Caco-2 (cell line): Measurements from ENCODE around the gene KRT13. TPM values are rescaled to one million over a fixed set of nuclear protein-coding genes. Genes with fewer than 3 reads are reported as not detected.

ENCODE experiments used
- BruUV-seq: library from RNA; stranded (reverse); fragments of 400-500 nt; replicated peaks from 2 replicates; lab custom pipeline; 2021; lab: Mats Ljungman, UMichigan
- CTCF ChIA-PET: fragments of 300-600 bp; sonication (Branson Sonifier 250); formaldehyde crosslinking; loops from one replicate; lab custom pipeline; 2022; ENCODE audit warnings: antibody characterized with exemption; lab: Charles Lee
- POLR2A ChIA-PET: fragments of 300-600 bp; sonication (Branson Sonifier 250); formaldehyde crosslinking; loops from one replicate; lab custom pipeline; 2022; ENCODE audit warnings: antibody characterized with exemption; lab: Charles Lee
- DNase-seq, 2 experiments: peaks; one replicate each; pipeline versions ENCODE4 v3.0.0 to v3.0.0-alpha.2; 2020 to 2022
- H3K27me3 ChIP-seq: replicated peaks from 2 replicates; pipeline ENCODE4 v1.6.0; 2011; ENCODE audit warnings: low read length; ENCODE audit not compliant: control insufficient read depth, insufficient read depth
- H3K36me3 ChIP-seq: 2 replicates; pipeline ENCODE4 v1.5.1; 2011; ENCODE audit warnings: low read length; ENCODE audit not compliant: control insufficient read depth, insufficient read depth
- H3K4me1 ChIP-seq: fragments of 250-450 bp; sonication (Bioruptor Pico); 2 replicates; pipeline ENCODE4 v1.5.1; 2020; ENCODE audit warnings: mild to moderate bottlenecking
- H3K4me3 ChIP-seq: 2 replicates; pipeline ENCODE4 v1.5.1; 2011; ENCODE audit warnings: low read depth, mild to moderate bottlenecking, control low read depth, low read length
- H3K9me3 ChIP-seq: fragments of 250-450 bp; sonication (Bioruptor Pico); 2 replicates; pipeline ENCODE4 v1.5.1; 2020; ENCODE audit warnings: mild to moderate bottlenecking, moderate library complexity
- H3K27ac Mint-ChIP-seq: one replicate; pipeline ENCODE4 v1.8.0; 2022; ENCODE audit warnings: mixed read lengths; ENCODE audit not compliant: unreplicated experiment
- H3K27me3 Mint-ChIP-seq: one replicate; pipeline ENCODE4 v1.8.0; 2022; ENCODE audit warnings: mixed read lengths; ENCODE audit not compliant: insufficient read depth, unreplicated experiment
- H3K36me3 Mint-ChIP-seq: one replicate; pipeline ENCODE4 v1.8.0; 2022; ENCODE audit warnings: mild to moderate bottlenecking, mixed read lengths; ENCODE audit not compliant: insufficient read depth, unreplicated experiment
- H3K4me1 Mint-ChIP-seq: one replicate; pipeline ENCODE4 v1.8.0; 2022; ENCODE audit warnings: low read depth, mixed read lengths; ENCODE audit not compliant: unreplicated experiment
- H3K4me3 Mint-ChIP-seq: one replicate; pipeline ENCODE4 v1.8.0; 2022; ENCODE audit warnings: mild to moderate bottlenecking, moderate library complexity, mixed read lengths; ENCODE audit not compliant: unreplicated experiment
- H3K9me3 Mint-ChIP-seq: one replicate; pipeline ENCODE4 v1.8.0; 2022; ENCODE audit warnings: mixed read lengths; ENCODE audit not compliant: unreplicated experiment
- CTCF ChIP-seq, 2 experiments: fragments of 200-600 bp in 1 of 2; IDR thresholded peaks; 1 replicate in 1 of 2; 2 replicates in 1 of 2; pipeline versions ENCODE4 v1.5.1 to v1.8.0; 2011 to 2022; ENCODE audit warnings: antibody characterized with exemption in 1 of 2, control low read depth in 1 of 2, inconsistent platforms in 1 of 2, low read depth in 1 of 2, low read length in 1 of 2, mild to moderate bottlenecking in 1 of 2, moderate library complexity in 1 of 2; ENCODE audit not compliant: insufficient read depth in 1 of 2, severe bottlenecking in 1 of 2, unreplicated experiment in 1 of 2
- intact Hi-C: fragments of 100-400 bp; cut with micrococcal nuclease; formaldehyde crosslinking; loops from one replicate; pipeline ENCODE4 v1.10.0; 2022; ENCODE audit not compliant: unreplicated experiment
- total RNA-seq: library from RNA; stranded (reverse); gene quantifications from 2 replicates; pipeline ENCODE4 v1.2.3, GENCODE V29; 2022

The KRT13 gene
- total RNA-seq, 1 experiment from 2014 or later = not detected

- H3K27me3 ChIP-seq = no peaks in the 10 kb centered on the region
- H3K4me1 Mint-ChIP-seq = peaks cover 2% of the 10 kb centered on the region
- POLR2A ChIA-PET = no interaction called here
Observed at GRCh38 chr17:41478237-41478636, 27.2 kb downstream of the KRT13 start.

GRCh38 chr17:41476866-41477815 is 28.3 kb downstream of the KRT13 start:
- POLR2A ChIA-PET = no interaction called here

More at GRCh38 chr17:41478237-41478636, 27.2 kb downstream of the KRT13 start:
- H3K27ac Mint-ChIP-seq = no peak overlapping the region
- H3K9me3 Mint-ChIP-seq = no peaks in the 10 kb centered on the region
- CTCF ChIA-PET = interaction anchor here (0.6 to 1.2 kb wide), 2 partner anchors 170 to 188 kb away, joined by 4 read pairs; no protein-coding TSS in a partner anchor
- no peaks in the 10 kb centered on the region for H3K9me3 ChIP-seq
- no TSS peak for BruUV-seq
- H3K36me3 Mint-ChIP-seq = no peaks in the 10 kb centered on the region
- intact Hi-C loops = no loop called here
- no peak overlapping the region for H3K4me3 ChIP-seq
- TF ChIP-seq CTCF (IDR thresholded peaks at IDR 0.05; ENCODE audit: insufficient read depth in 1 of 2, low read depth in 1 of 2, low read length in 1 of 2, severe bottlenecking in 1 of 2, unreplicated experiment in 1 of 2) = no peak
- no peaks in the 10 kb centered on the region for H3K27me3 Mint-ChIP-seq
- H3K4me3 Mint-ChIP-seq = no peak overlapping the region
- DNase-seq = no peak
- H3K36me3 ChIP-seq = no peaks in the 10 kb centered on the region
- peaks cover 4% of the 10 kb centered on the region for H3K4me1 ChIP-seq

More at GRCh38 chr17:41476866-41477815, 28.3 kb downstream of the KRT13 start:
- Histone ChIP-seq H3K36me3 (no peaks in the 10 kb centered on the region), H3K4me1 (no peaks in the 10 kb centered on the region), H3K4me3 (no peak overlapping the region), H3K9me3 (no peaks in the 10 kb centered on the region), H3K27me3 (no peaks in the 10 kb centered on the region)
- H3K4me1 Mint-ChIP-seq = no peaks in the 10 kb centered on the region
- no TSS peak for BruUV-seq
- H3K4me3 Mint-ChIP-seq = no peak overlapping the region
- H3K27me3 Mint-ChIP-seq = no peaks in the 10 kb centered on the region
- H3K27ac Mint-ChIP-seq = no peak overlapping the region
- TF ChIP-seq CTCF (IDR thresholded peaks at IDR 0.05; ENCODE audit: insufficient read depth in 1 of 2, low read depth in 1 of 2, low read length in 1 of 2, severe bottlenecking in 1 of 2, unreplicated experiment in 1 of 2) = no peak
- CTCF ChIA-PET = interaction anchor here (1.2 kb wide), 1 partner anchor 189 kb away, joined by 4 read pairs; no protein-coding TSS in a partner anchor
- no peaks in the 10 kb centered on the region for H3K9me3 Mint-ChIP-seq
- no peak for DNase-seq
- intact Hi-C loops = no loop called here
- no peaks in the 10 kb centered on the region for H3K36me3 Mint-ChIP-seq
